T-helper 22 cell (primary cell): ENCODE measurements around the gene SH3PXD2B.
A peak's percentile ranks its signal among the peaks of the same experiment; 100 is the strongest.
"Not testable (repeated sequence)": the region's sequence is repeated elsewhere in the genome, so short reads cannot be mapped to it uniquely, and the experiment has no call there.

Experiments
- DNase-seq: peaks from one replicate; pipeline ENCODE4 v3.0.0-alpha.2; 2020; ENCODE audit warnings: low read depth

The SH3PXD2B gene

DNA sequence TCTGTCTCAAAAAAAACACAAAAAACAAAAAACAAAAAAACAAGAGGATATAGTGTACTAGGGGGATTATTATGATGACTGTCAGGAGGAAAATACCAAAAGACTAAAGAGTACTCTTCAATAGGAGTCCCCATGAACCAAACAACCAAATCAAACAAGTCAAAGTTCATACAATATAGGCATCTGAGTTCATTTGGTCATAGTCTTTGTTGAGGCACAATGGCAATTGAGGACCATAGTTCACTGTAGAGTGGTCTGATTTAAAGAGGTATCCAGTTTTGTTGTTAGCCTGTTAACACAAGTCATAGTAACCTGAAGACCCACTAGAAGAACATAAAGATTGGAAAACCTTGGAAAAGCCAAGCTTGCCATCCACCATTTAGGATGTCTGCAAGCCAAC lies 159.5 kb downstream of the SH3PXD2B start:
- no peak for DNase-seq

DNA sequence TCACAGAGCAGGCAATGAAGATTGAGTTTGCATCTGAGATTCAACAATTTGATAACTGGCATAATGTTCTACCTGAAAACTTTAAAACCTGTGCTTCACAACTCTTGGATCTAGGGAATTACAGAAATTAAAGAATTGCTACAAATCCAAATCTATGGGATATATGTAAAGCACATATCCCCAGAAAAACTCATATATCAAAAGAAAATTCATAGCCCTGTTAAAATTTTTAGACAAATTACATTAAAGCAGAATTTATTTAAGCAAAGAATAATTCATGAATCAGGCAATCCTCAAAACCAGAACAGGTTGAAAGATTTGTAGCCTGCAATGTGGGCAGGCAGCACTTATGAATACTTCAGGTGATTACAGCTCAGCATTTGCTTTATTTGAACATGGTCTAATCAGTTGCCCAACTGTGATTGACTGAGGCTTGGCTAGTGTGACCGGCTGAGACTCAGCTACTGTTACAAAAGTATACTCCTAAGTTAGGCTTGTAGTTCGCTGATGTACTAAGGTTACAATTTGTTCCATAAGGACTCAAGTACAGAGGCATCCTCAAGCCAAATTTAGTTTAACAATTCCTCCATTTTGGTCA lies 160.5 kb downstream of the SH3PXD2B start:
- DNase-seq, result no peak

DNA sequence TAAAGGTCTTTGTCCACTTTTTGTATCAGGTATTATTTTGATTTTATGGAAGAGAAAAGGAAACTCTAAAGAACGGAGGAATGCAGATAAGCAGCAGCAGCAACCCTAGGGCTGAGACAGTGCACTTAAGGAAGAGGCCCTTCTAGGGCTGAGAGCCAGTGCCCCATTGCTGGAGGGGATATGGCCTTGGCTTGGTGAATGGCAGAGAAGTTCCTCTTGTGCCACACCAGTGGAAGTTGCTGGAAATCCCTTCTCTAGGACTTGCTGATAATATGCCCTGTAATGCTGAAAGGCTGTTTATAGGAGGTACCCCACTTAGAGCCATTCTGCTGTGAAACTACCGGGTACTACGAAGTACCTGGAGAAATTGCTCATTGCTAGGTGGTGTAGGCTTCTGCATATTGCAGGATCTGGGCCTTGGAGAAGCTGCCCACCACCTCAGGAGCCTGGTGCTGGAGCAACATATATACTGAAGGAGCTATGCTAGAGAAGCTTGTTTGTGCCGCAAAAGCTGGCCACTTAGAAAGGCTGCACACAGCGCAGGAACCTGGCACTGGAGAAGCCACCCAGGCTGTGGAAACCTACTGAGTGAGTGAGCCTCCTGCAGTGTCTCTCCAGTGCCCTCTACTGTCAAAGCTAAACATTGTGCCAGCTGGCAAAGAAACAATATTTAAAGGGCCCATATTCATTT lies 161.1 kb downstream of the SH3PXD2B start:
- DNase-seq, result peak; percentile 20

DNA sequence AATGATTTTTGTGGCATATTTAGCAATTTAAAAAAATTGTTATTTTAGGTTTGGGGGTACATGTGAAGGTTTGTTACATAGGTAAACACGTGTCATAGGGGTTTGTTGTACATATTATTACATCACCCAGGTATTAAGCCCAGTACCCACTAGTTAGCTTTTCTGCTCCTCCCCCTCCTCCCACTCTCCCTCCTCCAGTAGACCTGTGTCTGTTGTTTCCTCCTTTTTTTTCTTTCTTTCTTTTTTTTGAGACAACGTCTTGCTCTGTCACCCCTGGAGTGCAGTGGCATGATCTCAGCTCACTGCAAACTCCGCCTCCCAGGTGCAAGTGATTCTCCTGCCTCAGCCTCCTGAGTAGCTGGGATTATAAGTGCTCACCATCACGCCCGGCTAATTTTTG lies 162.5 kb downstream of the SH3PXD2B start:
- DNase-seq, result not testable (repeated sequence)

DNA sequence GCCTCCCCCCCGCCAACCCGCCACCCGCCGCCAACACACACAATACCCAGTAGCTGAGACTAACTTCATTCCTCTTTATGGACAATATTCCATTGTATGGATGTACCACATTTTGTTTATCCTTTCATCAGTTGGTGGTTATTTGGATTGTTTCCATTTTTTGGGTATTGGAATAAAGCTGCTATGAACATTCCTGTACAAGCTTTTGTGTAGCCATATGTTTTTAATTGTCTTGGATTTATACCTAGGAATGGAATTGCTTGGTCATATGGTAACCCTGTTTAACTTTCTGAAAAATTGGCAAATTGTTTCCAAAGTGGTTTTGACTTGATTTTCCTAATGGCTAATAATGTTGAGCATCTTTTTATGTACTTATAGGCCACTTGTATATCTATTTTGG lies 165.9 kb downstream of the SH3PXD2B start:
- DNase-seq, result no peak

DNA sequence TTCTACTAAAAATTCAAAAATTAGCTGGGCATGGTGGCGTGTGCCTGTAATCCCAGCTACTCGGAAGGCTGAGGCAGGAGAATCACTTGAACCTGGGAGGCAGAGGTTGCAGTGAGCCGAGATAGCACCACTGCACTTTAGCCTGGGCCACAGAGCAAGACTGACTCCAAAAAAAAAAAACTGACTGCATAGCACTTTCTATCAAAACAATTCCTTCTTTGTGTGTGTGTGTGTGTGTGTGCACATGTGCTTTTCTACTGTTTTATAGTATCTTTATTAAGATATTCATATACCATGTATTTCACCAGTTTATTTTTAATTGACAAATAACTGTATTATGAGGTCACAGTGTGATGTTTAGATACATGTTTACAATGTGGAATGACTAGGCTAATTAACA lies 167.2 kb downstream of the SH3PXD2B start:
- not testable (repeated sequence) for DNase-seq

DNA sequence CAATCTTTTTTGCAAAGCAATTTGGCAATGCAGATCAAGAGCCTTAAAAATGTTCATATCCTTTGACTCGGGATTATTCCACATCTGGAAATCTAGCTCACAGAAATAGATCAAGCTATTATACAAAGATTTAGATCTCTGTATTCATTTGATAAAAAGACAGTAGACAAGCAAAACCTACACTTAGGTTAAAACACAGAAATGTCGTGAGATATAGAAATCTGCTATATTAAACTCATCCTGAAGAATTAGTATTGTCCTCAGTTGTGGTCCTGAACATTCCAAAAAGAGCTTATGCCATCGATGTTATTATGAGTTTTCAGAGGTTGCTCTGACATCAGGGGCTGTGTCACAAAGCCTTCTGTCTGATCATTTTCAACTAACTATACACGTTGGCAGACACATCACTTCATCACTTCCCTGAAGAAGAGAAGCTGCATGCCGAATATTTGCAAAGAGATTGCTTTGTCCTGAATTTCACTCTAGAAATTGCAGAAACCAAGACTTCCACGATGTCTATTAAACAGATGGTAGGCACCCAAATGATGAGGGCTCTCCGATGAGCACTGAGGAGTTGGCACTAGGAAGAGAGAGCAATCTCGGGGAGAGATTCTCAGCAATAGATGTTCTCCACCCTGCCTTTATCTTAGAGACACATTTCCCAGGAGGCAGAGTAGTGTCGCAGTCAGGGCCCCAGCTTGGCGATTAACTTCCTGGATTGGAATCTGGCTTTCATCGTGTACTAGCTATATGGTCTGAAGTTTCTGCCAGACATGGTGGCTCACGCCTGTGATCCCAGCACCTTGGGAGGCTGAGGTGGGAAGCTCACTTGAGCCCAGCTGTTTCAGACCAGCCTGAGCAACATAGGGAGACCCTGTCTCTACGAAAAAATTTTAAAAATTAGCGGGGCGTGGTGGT lies 168.8 kb downstream of the SH3PXD2B start:
- no peak for DNase-seq

DNA sequence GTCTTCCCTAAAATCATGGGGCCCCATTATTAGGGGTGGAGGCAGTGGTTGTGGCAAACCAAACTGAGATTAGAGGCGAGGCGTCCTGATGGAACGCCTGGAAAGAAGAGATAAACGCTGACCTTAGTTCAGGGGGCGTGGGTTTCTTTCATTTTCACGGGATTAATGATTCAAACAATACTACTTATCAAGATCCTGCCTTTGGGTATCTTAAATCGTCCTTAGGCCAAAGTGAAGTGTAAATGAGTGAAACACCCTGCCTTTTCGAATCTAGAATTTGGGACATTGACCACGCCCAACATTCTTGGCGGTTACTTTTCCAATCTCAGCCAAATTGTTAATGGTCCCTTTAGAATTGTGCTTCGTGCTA lies 169.7 kb downstream of the SH3PXD2B start:
- DNase-seq, result no peak

DNA sequence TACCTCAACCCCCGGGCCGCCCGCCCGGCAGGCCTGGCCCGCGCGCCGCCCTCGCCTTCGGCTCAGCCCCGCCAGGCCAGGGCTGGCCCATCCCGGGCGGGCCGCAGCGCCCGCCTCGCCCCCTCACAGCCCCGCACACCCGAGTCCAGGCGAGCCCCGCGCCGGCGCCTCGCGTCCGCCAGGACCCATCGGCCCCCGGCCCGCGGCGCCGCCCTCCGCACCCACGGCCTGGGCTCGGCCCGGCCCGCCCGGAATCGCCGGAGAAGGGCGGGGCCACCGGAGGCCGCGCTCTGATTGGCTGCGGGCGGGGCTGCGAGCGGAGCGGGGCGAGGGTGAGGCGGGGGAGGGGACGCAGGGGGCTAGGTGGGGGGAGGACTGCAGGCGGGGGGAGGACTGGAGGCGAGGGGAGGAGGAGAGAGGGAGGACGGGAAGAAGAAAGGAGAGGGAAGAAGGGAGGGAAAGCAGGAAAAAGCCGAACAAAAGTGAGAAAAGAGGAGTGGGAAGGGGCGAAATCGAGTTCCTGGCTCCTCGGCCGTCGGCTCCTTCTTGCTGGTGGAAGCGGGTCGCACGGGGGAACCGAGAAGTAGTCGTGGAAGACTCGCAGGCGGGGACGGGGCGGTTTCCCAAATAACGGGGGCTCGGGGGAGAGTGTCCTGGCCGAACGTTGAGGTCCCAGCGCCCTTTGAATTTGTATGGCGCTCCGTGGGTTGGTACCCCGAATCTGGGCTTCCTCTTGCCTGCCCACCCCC lies 170.3 kb downstream of the SH3PXD2B start:
- peak; percentile 64 for DNase-seq

DNA sequence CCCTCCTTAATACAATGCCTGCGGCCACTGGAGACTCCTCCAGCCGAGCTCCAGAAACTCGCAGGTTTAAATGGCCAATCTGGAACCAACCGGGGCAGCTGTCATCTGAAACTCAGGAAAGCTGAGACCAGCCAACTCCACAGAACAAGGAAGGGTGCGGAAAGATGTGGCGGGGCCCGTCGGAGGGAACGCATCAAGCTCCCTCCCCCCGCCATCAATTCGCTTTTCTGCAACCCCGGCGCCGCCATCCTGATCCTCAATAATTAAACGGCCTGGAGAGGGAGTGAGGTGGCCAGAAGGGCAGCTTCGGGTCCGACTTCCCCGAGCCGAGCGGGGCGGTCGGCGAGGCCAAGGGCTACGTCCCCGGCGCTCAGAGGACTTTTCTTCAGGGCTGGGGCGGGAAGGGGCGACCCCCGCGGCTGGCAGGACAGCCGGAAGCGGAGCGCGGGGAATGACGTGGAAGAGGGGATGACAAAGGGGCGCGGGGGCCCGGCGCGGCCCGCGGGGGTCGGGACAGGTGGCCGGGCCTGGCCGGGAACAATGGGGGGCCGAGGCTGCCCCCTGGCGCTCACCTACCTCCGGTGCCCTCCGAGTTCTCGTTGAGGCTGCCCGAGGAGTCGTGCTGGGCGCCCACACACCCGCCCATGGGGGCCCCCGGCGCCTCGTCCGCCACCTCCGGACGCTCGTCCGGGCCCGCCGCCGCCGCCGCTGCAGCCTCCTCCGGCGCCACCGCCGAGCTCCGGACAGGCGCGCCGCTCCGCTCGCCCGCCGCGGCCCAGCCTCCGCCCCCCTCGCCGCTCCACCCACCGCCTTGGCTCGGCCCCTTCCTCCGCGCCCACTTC lies 171.1 kb downstream of the SH3PXD2B start, which contains the start of gene UBTD2:
TSS of gene UBTD2 (minus strand) at position 745 of the 842 bp plus-strand sequence. CDS start at position 646, 99 bp downstream.
- DNase-seq, result peak; percentile 58

DNA sequence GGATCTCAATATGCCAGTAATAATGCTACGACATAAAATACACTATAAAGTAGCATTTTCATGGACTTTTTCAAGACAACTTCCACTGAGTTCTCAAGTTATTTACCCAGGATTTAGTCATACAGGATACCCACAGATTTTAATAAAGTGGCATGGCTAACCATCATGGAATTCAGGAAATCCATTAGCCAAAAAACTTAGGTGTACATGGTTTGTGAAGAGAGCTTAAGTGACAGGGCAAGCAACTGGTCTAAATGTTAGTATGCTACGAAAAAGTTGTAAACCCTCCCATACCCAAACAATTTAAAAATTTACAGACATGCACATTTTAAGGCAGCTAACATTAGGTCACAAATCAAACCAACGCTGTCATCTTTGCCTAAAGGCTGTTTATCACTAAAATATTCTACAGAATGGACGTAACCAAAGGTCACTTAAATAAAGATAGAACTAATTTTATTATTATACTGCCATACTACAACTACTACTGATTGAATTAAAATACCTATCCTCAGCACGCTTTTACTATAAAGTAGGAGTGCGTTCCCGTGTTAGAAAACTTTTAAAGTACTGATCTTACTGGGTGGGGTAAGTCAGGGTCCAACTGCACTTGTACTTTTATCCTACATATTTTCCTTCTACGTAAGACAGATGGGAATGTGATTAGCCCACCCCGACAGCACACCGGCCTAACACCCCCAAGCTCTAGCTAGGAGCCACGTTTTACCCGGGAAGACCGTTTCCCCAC lies 171.9 kb downstream of the SH3PXD2B start:
- no peak for DNase-seq

DNA sequence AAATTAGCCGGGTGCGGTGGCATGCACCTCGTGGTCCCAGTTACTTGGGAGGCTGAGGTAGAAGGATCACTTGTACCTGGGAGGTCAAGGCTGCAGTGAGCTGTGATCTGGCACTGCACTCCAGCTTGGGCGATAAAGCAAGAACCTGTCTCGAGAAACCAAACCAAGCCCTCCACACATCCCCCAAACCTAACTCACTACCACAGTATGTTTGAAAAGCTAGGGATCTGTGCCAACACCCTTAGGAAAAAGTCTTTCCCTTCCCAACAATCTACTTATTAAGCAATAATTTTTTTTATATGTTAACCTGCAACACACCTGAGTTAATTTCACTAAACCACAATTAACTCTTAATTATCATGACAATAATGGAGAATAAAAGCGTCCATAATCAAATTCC lies 173.0 kb downstream of the SH3PXD2B start:
- DNase-seq, result no peak

DNA sequence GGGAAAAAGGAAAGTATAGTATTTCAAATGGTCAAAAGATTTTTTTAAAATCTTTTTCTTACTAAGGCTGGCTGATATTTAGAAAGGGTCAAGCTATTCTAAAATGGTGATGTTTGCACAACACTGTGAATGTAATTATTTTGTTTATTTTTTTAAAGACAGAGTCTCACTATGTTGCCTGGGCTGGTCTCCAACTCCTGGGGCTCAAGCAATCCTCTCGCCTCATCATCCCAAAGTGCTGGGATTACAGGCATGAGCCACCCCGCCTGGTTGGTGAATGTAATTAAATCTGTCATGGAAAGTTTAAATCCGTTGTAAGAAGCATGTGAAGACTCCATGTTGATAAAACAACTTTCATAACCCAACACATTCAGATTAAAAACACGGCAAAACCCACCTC lies 173.4 kb downstream of the SH3PXD2B start:
- no peak for DNase-seq

DNA sequence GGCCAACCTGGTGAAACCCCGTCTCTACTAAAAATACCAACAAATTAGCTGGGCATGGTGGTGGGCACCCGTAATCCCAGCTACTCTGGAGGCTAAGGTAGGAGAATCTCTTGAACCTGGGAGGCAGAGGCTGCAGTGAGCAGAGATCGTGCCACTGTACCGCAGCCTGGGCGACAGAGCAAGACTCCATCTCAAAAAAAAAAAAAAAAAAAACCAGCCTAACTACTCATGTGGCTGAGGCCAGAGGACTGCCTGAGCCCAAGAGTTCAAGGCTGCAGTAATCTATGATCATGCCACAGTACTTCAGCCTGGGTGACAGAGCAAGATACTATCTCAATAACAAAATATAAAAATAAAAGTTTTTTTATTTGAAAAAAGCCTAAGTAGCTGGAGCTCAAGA lies 174.0 kb downstream of the SH3PXD2B start:
- DNase-seq, result no peak

DNA sequence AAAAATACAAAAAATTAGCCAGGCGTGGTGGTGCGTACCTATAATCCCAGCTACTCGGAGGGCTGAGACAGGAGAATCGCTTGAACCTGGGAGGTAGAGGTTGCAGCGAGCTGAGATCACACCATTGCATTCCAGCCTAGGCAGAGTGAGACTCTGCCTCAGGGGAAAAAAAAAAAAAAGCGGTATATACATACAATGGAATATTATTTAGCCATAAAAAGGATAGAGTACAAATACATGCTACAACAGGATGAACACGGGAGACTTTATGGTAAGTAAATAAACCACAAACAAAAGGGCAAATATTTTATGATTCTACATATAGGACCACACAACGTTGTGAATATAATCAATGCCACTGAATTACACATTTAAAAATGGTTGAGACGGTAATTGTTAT lies 176.0 kb downstream of the SH3PXD2B start:
- DNase-seq, result no peak

DNA sequence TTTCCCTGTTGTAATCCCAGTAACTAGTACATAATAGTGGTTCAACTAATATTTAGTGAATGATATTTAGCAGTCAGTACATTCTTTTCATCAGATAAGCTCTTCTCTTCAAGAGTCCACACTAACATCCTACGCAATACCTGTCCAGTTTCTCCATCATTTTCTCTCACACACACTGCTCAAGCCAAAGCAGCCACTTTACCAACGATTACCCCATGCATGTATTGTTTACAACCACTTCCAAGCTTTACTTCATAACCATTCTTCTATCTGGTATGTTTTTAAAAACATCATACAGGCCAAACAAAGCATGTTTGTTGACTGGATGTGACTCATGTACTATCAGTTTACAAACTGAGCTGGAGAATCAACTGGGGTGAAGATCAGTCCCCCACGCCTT lies 178.1 kb downstream of the SH3PXD2B start:
- no peak for DNase-seq
